HG03159 (cell line): Measurements from ENCODE around the gene SLC37A3.
"Not testable (repeated sequence)": the region's sequence is repeated elsewhere in the genome, so short reads cannot be mapped to it uniquely, and the experiment has no call there.

Experiments
- ATAC-seq: cut with Tn5 transposase; IDR thresholded peaks from one replicate; pipeline ENCODE4 v1.9.1; 2021; ENCODE audit warnings: mild to moderate bottlenecking, moderate library complexity; ENCODE audit not compliant: unreplicated experiment

SLC37A3 gene

DNA sequence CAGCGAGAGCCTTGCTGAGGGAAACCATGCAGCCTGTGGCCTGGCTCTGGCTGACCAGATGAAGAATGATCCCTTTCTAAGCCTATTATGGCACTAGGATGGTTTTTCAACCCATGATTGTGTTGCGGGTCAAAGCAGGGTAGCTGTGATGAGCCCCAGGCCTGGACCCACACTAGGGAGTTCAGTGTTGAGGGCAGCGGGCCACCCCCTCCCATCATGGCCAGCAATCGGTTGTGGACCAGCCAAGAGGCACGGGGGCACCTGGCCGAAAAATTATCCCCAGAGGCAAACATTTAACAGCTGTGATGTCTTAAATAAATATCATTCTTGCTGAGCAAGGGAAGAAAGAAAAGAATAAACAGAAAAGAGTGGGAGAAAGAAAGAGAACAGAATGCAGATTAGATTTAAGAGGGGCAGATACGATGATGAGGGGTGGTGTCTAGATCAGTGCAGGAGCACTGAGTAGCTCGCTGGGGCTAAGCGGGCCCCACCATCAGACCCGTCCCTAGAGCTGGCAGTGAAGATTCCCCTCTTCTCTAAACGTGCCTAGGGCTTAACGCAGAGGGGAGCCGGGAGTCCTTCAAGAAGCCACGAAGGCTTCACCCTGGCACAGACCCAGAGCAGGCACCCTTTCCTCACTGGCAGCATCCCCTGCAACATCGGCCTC, 82.7 kb downstream of the SLC37A3 start:
- no peak for ATAC-seq

DNA sequence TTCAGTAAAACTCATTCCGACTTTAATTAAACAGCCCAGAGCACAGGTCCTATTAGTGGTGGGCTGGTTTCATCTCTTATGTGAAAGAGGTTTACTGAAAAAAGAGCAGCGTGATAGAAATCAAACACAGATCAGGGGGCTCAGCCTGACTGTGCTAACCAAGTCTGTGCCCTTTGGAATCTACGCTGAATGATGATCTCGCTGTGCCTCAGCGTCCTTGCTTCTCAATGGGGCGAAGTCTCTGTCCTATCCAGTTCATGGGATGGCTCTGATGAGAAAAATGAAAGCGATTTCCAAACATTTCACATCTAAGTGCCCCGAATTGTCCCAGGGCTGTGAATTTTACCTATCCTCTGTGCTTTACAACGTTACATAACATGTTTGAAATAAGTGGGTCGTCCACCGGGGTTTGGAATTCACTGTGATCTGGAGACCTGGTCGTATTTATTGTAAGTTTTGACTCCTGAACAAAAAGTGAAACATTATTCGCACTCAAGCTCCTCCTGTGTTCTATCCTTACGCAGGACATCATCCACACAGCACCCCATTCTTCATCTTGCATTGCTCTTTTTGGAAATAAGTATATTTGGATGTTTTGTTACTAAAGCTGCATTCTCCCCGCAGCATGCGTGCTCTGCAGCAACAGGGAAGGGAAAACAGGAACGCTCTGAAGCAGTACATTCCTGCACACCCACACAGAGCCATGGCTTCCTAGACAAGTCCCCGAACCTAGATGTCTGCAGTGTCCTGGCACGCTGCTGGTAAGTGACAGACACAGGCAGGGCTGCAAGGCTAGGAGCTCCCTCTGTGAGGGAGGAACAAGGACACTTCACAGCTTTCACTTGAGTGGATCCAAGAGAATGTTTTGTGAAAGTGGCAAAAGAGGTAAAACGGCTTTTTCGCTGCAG, 83.5 kb downstream of the SLC37A3 start:
- ATAC-seq, result no peak

DNA sequence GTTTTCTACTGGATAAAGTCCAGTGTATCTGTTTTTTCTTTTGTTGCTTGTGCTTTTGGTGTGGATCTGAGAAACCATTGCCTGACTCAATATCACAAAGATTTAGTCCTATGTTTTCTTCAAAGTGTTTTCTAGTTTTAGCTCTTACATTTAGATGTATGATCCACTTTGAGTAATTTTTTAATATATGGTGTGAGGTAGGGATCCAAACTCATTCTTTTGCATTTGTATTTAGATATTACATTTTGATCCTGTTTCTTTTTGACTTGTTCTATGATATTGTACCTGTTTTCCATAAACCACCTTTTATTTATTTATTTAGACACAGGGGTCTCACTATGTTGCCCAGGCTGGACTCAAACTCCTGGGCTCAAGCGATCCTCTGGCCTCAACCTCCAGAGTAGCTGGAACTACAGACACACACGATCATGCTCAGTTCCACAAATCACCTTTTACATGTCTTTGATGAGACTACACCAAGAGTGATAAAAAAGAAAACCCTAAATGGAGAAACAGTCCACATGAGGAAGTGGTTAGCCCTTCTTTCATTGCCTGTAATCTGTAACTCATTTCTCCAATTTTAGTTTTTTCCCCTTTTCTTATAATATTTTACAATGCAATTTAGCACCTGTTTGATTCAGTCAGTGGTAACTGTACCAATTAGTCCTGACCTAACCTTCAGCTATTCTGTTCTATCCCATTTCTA, 86.0 kb downstream of the SLC37A3 start:
- no peak for ATAC-seq

DNA sequence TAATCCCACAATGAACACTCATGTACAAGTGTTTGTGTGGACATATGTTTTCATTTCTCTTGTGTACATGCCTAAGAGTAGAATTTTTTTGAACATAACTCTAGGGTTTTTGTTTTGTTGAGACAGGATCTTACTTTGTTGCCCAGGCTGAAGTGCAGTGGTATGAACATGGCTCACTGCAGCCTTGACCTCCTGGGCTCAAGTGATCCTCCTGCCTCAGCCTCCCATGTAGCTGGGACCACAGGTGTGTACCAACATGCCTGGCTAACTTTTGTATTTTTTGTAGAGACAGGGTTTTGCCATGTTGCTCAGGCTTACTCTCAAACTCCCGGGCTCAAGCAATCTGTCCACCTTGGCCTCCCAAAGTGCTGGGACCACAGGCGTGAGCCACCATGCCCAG, 87.2 kb downstream of the SLC37A3 start:
- not testable (repeated sequence) for ATAC-seq

DNA sequence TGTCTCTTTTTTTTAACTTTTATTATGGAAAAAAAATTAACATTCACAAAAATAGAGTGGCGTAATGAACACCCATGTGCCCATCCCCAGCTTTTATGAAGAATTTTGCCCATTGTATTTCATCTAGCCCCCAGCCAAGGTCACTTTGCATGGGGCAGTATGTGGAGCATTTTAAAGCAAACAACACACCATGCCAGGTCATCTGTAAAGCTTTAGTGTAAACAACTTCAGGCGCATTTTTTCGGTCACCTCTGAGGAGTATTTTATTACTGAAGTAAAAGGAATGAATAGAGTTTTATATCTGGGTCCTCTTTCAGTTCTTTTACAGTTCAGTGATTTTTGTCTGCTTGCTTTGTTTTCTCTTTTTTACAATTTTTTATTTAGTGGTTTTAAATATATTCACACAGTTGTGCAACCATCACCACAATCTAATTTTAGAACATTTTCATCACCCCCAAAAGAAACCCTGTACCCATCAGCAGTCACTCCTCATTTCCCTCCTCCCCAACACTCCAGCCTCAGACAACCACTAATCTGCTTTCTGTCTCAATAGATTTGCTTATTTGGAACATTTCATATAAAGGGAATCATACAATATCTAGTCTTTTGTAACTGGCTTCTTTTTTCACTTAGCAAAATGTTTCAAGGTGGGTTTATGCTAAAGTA, 87.9 kb downstream of the SLC37A3 start:
- no peak for ATAC-seq

DNA sequence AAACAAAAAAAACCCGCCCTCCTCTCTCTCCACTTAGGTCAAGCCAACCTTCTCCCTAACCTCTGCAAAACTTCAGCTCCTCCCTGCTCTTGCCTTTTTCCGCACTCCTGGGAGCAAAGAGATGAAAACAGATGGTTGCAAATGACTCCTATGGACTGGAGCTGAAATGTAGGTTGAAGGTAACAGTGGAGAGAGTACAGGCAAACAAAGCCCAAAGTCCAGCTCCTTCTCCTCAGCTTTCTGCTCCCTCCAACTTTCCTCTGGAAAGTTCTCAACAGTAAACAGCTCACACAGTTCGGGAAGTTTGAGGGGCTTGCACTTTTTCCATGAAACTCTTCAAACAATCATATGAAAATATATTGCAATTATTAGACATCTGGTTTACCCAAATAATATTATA, 90.3 kb downstream of the SLC37A3 start:
- no peak for ATAC-seq

DNA sequence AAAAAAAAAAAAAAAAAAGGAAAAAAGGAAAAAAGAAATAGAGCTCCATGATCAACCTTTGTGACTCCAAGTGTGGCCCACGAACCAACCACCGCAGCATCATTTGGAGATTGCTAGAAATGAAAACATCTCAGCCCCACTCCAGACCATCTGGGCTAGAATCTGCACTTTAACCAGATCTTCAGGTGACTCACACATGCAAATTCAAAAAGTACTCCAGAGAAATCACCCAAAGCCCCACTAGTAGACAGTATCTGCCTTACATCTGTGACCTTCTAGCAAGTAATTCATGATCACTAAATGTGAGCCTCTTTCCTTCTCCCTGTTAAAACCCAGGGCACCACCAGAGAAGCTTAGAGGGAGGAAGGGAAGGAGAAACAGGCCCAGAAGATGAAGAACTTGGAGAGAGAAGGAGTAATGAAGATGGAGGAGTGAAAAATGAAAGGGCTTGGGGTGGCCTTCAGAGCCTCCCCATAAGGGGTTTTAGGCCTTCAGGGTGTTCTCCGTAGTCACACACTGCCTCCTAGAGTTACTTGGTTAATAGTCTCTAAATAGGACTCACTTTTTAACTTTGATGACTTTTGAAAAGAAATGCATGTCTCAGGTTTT, 94.0 kb downstream of the SLC37A3 start:
- peak; percentile 66 for ATAC-seq

DNA sequence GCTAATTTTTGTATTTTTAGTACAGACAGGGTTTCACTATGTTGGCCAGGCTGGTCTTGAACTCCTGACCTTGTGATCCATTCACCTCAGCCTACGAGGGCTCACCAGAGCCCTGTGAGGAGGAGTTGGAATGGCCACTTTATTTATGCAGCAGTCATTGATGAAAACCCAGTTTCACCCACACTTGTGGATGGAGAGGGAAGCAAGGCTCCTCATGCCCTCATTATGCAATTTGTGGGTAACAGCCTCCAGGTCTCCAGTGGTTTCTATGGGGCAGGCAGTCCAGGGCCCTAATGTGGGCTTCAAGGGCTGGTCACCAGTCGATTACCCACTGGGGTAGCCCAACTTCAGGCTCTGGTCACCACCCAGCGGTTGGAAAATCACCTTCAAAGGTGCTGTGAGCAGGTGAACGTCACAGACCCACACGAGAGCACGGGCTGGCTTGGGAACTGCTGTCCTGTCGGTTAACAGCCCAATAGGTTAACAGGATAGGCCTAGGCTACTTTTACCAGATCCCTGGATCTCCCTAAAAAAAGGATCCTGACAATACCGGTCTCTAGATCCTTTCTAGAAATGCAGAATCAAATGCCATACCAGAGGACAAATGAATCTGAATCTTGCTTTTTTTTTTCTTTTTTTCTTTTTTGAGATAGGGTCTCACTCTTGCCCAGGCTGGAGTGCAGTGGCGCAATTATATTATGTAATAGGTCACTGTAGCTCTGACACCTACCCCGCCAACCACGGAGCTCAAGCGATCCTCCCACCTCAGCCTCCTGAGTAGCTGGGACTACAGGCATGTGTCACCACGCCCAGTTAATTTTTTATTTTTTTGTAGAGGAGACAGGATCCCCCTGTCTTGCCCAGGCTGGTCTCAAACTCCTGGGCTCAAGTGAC, 97.8 kb downstream of the SLC37A3 start:
- ATAC-seq, result no peak

DNA sequence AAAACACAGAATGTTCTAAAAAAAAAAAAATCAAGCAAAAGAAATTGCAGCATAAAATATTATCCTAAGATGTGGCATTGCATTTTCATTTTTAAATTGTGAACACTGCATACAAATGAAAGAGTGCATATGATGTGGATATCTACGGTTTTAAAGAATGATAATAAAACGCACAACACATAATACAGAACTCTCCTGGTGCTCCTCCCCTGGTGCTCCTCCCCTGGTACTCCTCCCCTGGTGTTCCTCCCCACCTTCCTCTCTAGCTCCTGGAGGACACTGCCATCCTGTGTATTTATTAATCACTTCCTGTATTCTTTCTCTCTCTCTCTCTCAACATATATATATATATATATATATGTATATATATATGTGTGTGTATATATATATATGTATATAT, 100.1 kb downstream of the SLC37A3 start:
- ATAC-seq, result no peak

DNA sequence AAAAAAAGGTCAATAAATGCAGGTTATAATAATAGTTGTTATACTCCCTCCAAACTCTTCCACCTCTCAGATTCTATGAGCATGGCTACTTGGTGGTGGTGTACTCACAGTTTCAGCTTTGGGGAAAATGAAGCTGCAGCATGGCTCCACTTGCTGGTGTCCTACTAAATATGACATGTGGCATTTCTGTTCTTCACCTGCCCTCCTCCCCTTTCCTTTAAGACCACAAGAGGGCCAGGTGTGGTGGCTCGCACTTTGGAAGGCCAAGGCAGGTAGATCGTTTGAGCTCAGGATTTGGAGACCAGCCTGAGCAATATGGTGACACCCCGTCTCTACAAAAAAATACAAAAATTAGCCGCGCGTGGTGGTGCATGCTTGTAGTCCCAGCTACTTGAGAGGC, 101.1 kb downstream of the SLC37A3 start:
- no peak for ATAC-seq

DNA sequence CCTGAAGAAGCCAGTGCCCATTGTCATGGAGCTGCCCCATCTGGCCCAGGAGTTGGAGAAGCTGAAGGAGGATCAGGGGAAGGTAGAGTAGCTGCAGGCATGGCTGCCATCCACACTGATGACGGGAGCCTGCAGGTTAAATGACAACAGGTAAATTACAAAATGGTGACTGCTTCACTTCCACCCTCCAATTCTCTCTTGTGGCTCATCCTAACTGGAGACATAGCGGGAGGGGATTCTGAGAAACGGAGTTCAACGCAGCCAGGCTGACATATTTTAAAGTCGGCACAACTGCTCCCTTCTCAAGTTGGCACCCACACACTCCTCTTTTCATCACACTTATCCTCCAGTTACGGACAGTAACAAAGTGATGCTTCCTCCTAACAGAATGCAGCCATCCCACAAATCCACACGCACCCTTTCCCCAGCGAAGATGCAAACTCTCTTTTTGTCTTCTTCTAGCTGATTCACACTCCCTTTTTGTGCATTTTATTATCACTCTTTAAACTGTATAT, 103.0 kb downstream of the SLC37A3 start:
- ATAC-seq, result no peak

DNA sequence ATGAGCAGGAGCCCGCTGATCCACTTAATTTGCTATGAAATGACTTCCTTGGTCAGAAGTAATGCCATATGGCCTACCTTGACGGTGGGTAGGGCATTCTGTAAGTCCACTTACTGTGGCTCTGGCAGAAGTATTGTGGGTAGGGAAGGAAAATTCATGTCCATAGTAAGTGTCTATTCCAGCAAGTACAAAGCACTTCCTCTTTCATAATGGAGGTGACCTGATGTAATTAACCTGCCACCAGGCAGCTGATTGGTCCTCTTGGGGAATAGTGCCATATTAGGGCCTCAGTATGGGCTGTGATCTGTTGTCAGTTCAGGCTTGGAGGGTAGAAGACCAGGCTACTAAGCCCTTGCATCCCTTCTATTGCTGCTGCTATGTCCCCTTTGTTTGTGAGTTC, 103.9 kb downstream of the SLC37A3 start:
- no peak for ATAC-seq

DNA sequence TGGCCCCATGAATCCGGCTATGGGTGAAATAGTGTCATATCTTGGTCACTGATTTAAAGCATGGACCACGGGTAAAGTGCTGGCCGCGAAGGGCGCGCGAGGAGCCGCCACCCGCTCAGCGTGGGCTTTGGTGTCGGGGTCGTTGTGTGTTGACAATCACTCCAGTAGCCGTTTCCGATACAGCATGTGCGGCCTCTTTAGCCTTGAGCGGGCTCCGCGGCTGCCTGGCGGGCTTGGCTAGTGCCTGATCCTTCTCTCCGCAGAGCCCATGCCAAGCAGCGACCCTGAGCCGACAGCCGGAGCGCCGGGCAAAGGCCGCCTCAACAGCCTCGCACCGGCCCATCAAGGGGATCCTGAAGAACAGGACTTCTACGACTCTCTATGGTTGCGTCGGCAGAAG, 105.9 kb downstream of the SLC37A3 start:
- no peak for ATAC-seq

DNA sequence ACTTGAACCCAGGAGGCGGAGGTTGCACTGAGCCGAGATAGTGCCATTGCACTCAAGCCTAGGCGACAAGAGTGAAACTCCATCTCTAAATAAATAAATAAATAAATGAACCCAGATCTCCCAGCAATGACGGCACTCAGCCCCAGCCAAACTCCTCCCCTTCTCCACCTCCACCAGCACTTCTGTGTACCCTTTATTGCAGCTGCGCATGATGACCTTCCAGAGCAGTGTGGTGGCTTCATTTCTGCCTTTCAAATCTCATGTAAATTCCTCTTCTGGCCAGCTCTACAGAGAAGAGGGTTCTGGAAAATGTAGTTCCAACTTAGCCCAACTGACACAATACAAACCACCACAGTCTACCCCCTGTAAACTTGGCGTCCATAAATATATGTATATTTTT, 108.5 kb downstream of the SLC37A3 start:
- no peak for ATAC-seq

DNA sequence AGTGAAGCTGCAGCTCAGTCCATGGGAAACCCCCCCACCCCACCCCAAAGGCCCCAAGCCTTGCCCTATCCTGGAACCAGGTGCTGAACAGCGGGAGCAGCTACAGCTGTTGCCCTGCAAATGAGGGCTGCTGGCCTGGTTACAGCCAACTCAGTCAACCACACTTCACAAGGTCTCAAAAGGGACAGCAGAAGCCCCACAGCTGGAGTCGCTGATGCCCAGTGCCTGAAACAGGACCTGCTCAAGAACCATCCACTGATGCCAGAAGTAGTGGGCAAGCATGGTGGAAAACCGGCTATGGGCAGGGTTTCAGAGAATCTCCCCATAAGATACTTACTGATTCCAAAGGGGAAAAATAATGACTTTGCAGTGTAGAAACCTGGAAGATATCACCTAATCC, 110.3 kb downstream of the SLC37A3 start:
- no peak for ATAC-seq

DNA sequence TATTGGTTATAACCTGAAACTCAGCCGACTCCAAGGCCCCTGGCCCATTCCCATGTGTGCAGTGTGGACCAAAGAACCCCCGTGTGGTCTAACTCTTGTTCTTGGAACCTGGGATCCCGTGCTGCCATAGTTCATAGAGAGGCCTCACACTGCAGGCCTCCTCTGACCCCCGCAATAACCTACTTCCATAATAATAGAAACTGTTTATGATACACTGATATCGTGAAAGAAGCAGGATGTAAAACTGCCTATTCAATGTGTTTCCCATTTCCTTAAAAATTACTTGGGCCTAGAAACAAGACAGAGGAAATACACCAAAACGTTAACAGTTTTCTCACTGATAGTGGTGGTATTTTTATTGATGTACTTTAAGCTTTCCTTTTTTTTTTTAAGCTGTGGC, 112.4 kb downstream of the SLC37A3 start:
- no peak for ATAC-seq

DNA sequence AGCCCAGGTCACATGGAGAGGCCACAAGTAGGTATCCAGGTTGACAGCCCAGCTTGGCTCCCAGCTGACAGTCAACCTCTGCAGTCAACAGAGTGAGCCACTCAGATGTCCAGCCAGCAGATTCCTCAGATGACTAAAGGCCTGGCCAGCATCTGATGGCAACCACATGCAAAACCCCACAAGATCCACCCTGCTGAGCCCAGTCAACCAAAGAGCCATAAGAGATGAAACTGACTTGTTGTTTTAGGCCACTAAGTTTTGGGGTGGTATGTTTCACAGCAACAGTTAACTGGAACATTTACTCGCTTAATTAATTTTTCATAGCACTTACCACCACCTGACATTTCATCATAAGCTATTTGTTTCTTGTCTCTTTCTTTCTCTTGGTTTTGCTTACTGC, 114.3 kb downstream of the SLC37A3 start:
- ATAC-seq, result no peak
